Loucy (cell line): ENCODE measurements around the gene ALOX5AP.
A peak's percentile ranks its signal among the peaks of the same experiment; 100 is the strongest.

Experiments
- H2AFZ ChIP-seq: fragments of 200-600 bp; sonication (generic); 2 replicates; pipeline ENCODE4 v1.6.0; 2016; ENCODE audit warnings: antibody characterized with exemption, mild to moderate bottlenecking, low read length, moderate library complexity
- H3F3A ChIP-seq: fragments of 200-600 bp; 2 replicates; pipeline ENCODE4 v1.6.0; 2016; ENCODE audit warnings: antibody characterized with exemption, low read depth, mild to moderate bottlenecking
- H3K27me3 ChIP-seq: fragments of 200-600 bp; sonication (generic); 2 replicates; pipeline ENCODE4 v1.6.1; 2014; ENCODE audit warnings: low read length, mild to moderate bottlenecking; ENCODE audit not compliant: insufficient read depth, poor library complexity, severe bottlenecking
- H3K36me3 ChIP-seq: fragments of 200-600 bp; sonication (generic); 2 replicates; pipeline ENCODE4 v1.6.1; 2016; ENCODE audit warnings: low read length; ENCODE audit not compliant: insufficient read depth
- H3K4me1 ChIP-seq: fragments of 200-600 bp; sonication (generic); 2 replicates; pipeline ENCODE4 v1.5.1; 2014; ENCODE audit warnings: low read length, mild to moderate bottlenecking; ENCODE audit not compliant: insufficient read depth, poor library complexity, severe bottlenecking
- H3K4me2 ChIP-seq: fragments of 200-600 bp; sonication (generic); 2 replicates; pipeline ENCODE4 v1.6.0; 2014; ENCODE audit warnings: antibody characterized with exemption, low read length, low read depth, mild to moderate bottlenecking; ENCODE audit not compliant: poor library complexity, severe bottlenecking
- H3K4me3 ChIP-seq: fragments of 200-600 bp; sonication (generic); 2 replicates; pipeline ENCODE4 v1.5.1; 2014; ENCODE audit warnings: low read length, mild to moderate bottlenecking, mixed read lengths; ENCODE audit not compliant: poor library complexity, severe bottlenecking
- H3K79me2 ChIP-seq: fragments of 200-600 bp; sonication (generic); 2 replicates; pipeline ENCODE4 v1.6.1; 2014; ENCODE audit warnings: low read length; ENCODE audit not compliant: insufficient read depth
- H3K9ac ChIP-seq: fragments of 200-600 bp; sonication (generic); 2 replicates; pipeline ENCODE4 v1.6.0; 2014; ENCODE audit warnings: mild to moderate bottlenecking, low read depth, low read length, moderate library complexity; ENCODE audit not compliant: poor library complexity, severe bottlenecking
- H3K9me2 ChIP-seq: fragments of 200-600 bp; sonication (generic); replicated peaks from 2 replicates; pipeline ENCODE4 v1.6.1; 2016; ENCODE audit warnings: low read depth, low read length, mixed read lengths
- H3K9me3 ChIP-seq: fragments of 200-600 bp; sonication (generic); 2 replicates; pipeline ENCODE4 v1.6.1; 2014; ENCODE audit warnings: mild to moderate bottlenecking, antibody characterized with exemption, low read length, low read depth; ENCODE audit not compliant: insufficient read depth
- H4K20me1 ChIP-seq: fragments of 200-600 bp; sonication (generic); 2 replicates; pipeline ENCODE4 v1.6.0; 2014; ENCODE audit warnings: antibody characterized with exemption, low read length, mild to moderate bottlenecking; ENCODE audit not compliant: insufficient read depth, poor library complexity, severe bottlenecking
- EZH2phosphoT487 ChIP-seq: fragments of 200-600 bp; IDR thresholded peaks from 2 replicates; pipeline ENCODE4 v1.6.1; 2018; ENCODE audit warnings: antibody characterized with exemption, mild to moderate bottlenecking, moderate library complexity, borderline replicate concordance
- TF ChIP-seq, protein P1 (sequence below): fragments of 200-600 bp; sonication (generic); conservative IDR thresholded peaks from 2 replicates; pipeline ENCODE4 v1.5.1; 2014; ENCODE audit warnings: mild to moderate bottlenecking, antibody characterized with exemption, low read length

The ALOX5AP gene

DNA sequence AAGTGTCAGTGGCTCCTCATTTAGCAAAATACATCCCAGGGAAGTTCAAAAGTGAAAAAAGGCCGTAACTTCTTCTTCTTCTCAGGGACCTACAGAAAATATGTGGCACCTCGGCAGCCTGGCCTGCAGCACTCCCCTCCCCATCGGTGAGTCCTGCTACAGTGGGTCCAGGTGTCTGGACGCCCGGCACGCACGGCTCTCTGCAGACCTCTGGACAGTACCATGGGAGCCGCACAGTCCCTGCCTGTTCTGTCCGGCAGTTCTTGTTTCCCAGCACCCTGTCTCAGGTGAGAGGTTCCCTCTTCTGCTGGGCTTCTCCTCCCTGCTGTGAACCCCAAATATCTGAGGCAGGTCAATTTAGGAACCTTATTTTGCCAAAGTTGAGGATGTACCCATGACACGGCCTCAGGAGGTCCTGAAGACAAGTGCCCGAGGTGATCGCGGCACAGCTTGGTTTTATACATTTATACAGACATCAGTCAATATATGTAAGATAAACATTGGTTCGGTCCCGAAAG, 36.8 kb upstream of the ALOX5AP start:
- H3K36me3 ChIP-seq: no peaks in the 10 kb centered on the region
- no peaks in the 10 kb centered on the region for H3K27me3 ChIP-seq
- no peak overlapping the region for H3K9ac ChIP-seq
- no peaks in the 10 kb centered on the region for H4K20me1 ChIP-seq
- no peaks in the 10 kb centered on the region for H3K9me2 ChIP-seq
- no peak overlapping the region for H2AFZ ChIP-seq
- peaks cover 3% of the 10 kb centered on the region; the same call in 1 of the 2 replicates for H3F3A ChIP-seq
- TF ChIP-seq, protein P1, sequence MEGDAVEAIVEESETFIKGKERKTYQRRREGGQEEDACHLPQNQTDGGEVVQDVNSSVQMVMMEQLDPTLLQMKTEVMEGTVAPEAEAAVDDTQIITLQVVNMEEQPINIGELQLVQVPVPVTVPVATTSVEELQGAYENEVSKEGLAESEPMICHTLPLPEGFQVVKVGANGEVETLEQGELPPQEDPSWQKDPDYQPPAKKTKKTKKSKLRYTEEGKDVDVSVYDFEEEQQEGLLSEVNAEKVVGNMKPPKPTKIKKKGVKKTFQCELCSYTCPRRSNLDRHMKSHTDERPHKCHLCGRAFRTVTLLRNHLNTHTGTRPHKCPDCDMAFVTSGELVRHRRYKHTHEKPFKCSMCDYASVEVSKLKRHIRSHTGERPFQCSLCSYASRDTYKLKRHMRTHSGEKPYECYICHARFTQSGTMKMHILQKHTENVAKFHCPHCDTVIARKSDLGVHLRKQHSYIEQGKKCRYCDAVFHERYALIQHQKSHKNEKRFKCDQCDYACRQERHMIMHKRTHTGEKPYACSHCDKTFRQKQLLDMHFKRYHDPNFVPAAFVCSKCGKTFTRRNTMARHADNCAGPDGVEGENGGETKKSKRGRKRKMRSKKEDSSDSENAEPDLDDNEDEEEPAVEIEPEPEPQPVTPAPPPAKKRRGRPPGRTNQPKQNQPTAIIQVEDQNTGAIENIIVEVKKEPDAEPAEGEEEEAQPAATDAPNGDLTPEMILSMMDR: no peak
- TF ChIP-seq EZH2phosphoT487: no peak
- peaks cover 49% of the 10 kb centered on the region for H3K4me1 ChIP-seq
- no peak overlapping the region for H3K4me2 ChIP-seq
- H3K4me3 ChIP-seq: no peak overlapping the region
- no peaks in the 10 kb centered on the region for H3K9me3 ChIP-seq
- H3K79me2 ChIP-seq: no peaks in the 10 kb centered on the region

DNA sequence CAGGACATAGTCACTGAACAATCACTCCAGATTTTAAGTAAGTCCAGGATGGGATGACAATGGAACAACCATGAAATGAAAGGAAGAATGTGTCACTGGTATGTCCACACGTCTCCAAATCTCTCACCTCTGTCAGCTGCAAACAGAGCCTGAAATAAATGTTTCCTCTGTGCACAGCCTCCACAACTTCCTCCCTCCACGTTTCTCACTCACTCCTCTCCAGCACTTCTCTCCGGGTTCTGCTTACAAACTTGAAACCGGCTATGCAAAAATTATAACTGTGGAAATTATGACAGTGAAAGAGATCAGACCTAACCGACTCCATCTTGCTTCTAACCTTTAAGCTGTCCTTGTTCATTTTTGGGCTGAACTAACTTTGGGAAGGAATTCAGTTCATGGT, 35.0 kb upstream of the ALOX5AP start:
- Histone ChIP-seq H3K9me3 (no peaks in the 10 kb centered on the region), H3F3A (peaks cover under 1% of the 10 kb centered on the region; the same call in 1 of the 2 replicates), H3K36me3 (no peaks in the 10 kb centered on the region), H3K4me3 (no peak overlapping the region), H3K4me2 (no peak overlapping the region), H3K4me1 (peaks cover 38% of the 10 kb centered on the region), H3K9ac (no peak overlapping the region), H4K20me1 (no peaks in the 10 kb centered on the region), H3K27me3 (no peaks in the 10 kb centered on the region), H3K9me2 (no peaks in the 10 kb centered on the region), H3K79me2 (no peaks in the 10 kb centered on the region), H2AFZ (no peak overlapping the region)
- no peak for TF ChIP-seq EZH2phosphoT487
- TF ChIP-seq, protein P1: no peak

DNA sequence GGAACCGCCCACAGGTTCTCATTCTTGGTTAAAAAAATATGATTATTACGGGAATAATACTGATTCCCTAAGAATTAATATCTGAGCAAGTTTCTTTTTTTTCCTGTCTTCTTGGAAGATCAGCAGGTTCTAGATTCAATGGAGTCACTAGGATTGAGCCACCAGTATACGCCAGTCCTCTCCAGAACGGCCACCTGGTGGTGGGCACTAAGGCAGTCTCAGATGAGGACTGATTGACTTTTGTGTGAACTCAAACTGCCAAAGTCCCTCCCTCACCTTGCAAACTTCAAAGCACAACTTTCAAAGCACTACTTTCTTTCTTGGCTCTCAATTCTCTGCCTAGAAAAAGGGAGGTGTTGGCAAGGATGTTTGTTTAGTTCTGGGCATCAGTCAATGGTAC, 33.3 kb upstream of the ALOX5AP start:
- Histone ChIP-seq H3K79me2 (no peaks in the 10 kb centered on the region), H3F3A (no peaks in the 10 kb centered on the region), H3K36me3 (no peaks in the 10 kb centered on the region), H3K9me3 (no peaks in the 10 kb centered on the region), H3K4me2 (no peak overlapping the region), H3K4me1 (peaks cover 21% of the 10 kb centered on the region), H3K27me3 (no peaks in the 10 kb centered on the region), H4K20me1 (no peaks in the 10 kb centered on the region), H2AFZ (no peak overlapping the region), H3K9me2 (no peaks in the 10 kb centered on the region), H3K4me3 (no peak overlapping the region), H3K9ac (no peak overlapping the region)
- TF ChIP-seq, protein P1: peak; percentile 59
- no peak for TF ChIP-seq EZH2phosphoT487
